ENCODE results near the gene BRAF.

DNA sequence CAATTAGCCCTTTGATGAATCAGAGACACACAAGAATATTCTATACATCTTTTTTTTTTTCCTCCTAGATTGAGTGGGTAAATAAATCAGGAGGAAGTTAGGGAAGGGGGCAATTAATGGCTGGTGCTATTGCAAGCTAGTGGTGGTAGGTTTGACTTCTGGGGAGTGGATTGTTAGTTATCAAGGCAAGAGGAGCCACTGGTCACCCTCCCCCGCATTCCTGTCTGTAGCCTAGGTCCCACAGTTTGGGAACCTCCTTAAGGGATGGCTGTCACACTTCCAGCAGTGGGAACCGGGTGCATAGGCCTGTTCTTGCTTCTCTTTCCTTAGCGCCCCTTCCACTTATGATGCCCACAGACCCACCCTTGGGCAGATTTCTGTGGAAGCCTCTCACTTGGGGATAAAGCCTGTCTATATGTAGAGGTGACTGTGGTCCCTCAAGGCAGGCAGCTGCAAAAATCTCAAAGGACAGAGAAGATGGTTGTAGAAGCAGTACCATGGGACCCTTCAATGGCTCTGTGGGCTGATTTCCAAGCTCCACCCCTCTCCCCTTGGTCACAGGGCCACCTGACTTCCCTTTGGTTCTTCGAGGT is 254.3 kb downstream of the BRAF start:
- TF ChIP-seq POLR2A (IDR thresholded peaks at IDR 0.05; ENCODE audit: low read length): no peak
- TF ChIP-seq GATA1 (IDR thresholded peaks at IDR 0.05; ENCODE audit: low read depth, low read length): no peak

Data from erythroblast (primary cell).